ENCODE results near the gene METTL26.

METTL26 gene

DNA sequence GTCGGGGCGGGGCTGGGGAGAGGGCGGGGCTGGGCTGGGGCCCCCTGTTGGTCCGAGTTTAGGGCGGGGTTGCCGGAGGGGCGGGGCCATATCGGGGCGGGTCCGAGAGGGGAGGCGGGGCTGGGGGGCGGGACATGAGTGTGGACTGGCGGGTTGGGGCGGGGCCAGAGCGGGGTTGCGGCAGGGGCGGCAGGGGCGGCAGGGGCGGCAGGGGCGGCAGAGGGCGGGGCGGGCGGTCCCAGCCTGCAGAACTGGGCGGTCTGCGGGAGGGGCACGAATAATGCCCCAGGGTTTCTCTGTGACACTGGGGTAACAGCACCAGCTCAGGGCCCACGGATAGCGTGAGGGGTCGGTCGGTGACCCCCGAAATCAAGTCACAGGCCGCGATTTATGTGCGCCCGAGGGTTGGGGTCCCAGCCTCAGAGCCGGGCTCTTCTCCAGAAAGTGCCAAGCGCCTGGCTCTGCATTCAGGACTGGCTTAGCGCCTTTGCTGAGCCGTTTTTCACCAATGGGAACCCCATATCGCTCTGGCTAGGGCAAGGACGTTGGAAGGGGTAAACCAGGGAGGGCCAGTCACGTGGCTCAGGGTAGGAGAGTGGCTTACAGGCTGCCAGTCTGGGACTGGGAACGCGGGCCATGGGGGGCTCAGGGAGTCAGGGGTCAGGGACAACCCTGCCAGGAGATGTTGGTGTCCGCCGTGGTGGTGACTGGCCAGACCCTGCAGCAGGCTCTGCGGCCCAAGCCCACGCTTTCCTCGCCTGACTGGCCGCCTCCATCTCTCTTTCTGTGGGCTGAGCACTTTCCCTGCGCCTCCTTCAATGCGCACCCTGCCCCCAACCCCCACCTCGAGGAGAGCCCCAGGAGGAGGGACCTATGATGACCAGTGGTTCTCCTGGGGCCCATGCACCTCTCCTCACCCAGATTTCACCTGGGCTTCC is 1.2 kb upstream of the METTL26 start:
- DNase-seq = peak; percentile 90

DNA sequence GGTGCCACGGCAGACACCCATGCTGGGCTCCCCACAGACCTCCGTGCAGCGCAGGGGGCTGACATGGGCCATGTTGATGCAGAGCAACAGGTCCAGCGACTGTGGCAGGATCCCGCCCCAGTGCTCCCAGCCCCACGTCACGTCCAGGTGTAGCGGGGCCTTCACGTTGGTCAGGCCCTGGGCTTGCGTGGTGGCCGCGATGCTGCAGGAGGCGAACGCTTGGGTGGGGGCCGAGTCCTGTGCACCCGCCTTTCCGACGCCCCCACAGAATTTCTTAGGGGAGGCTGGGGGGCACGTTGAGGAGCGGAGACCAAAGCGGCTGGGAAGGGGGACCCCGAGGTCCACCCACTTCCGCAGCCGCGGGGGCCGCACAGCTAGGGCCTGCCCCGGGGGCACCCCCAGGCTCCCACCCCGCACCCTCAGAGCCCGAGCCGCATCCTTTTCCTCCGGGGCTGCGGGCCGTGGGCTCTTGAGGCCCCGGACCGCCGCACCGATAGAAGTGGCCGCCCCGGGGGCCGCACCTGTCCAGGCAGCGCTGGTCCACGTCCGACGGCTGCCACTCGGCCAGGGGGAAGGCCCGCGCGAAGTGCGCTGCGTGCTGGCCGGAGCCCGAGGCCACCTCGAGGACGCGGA is 416 bp downstream of the METTL26 start:
- no peak for DNase-seq

DNA sequence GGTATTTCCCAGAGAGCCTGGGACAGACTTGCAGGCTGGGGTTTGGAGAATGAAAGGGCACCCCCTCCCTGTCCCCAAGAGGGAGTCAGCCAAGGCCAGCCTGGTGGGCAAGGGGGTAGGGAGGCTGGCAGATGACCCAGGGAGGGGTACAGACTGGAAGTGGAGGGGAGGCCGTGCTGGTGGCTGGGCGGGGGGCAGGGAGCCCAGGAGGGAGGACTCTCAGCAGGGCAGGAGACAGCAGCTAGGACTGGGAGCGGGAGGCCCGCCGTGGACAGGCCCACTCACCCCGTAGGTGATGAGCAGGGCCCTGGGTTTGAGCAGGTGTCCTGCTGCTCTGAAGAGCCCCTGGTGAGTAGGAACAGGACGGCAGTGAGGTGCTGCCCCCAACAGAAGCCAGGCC is 1.1 kb downstream of the METTL26 start:
- no peak for DNase-seq

DNA sequence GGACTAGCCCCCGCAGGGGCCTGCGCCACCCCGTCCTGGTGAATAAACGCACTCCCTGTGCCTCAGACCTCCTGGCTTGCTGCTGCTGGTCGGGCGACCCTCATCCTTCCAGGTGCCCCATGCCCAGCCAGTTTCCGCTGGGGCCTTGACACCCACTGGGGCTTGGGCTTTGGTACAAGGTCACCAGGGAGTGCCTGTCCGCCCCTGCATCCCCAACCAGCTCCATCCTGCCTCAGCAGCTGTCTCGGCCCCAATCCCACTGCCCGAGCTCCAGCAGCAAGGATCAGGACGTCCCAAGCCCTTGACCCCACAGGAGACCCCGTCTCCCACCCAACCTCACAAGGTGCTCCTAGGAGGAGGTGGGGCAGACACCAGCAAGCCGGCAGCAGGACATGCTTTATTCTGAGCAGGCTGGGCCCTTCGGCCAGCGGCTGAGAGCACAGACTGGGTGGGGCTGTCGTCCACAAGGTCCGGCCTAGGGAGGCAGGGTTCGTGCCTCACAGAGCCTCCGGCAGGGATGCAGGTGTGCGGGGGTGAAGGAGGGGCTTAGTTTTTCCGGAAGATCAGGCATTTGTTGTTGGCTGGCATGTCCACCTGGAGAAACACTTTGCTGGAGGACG is 1.9 kb downstream of the METTL26 start:
- no peak for DNase-seq

DNA sequence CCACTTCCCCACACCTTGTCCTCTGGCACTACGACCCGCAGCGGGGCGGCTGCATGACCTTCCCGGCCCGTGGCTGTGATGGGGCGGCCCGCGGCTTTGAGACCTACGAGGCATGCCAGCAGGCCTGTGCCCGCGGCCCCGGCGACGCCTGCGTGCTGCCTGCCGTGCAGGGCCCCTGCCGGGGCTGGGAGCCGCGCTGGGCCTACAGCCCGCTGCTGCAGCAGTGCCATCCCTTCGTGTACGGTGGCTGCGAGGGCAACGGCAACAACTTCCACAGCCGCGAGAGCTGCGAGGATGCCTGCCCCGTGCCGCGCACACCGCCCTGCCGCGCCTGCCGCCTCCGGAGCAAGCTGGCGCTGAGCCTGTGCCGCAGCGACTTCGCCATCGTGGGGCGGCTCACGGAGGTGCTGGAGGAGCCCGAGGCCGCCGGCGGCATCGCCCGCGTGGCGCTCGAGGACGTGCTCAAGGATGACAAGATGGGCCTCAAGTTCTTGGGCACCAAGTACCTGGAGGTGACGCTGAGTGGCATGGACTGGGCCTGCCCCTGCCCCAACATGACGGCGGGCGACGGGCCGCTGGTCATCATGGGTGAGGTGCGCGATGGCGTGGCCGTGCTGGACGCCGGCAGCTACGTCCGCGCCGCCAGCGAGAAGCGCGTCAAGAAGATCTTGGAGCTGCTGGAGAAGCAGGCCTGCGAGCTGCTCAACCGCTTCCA is 2.6 kb downstream of the METTL26 start:
- no peak for DNase-seq

DNA sequence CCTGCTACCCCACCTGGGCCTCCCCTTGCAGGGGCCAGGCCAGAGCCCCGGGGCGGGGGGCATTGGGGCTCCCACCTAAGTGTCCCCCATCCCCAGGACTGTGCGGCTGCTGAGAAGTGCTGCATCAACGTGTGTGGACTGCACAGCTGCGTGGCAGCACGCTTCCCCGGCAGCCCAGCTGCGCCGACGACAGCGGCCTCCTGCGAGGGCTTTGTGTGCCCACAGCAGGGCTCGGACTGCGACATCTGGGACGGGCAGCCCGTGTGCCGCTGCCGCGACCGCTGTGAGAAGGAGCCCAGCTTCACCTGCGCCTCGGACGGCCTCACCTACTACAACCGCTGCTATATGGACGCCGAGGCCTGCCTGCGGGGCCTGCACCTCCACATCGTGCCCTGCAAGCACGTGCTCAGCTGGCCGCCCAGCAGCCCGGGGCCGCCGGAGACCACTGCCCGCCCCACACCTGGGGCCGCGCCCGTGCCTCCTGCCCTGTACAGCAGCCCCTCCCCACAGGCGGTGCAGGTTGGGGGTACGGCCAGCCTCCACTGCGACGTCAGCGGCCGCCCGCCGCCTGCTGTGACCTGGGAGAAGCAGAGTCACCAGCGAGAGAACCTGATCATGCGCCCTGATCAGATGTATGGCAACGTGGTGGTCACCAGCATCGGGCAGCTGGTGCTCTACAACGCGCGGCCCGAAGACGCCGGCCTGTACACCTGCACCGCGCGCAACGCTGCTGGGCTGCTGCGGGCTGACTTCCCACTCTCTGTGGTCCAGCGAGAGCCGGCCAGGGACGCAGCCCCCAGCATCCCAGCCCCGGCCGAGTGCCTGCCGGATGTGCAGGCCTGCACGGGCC is 3.4 kb downstream of the METTL26 start:
- no peak for DNase-seq

DNA sequence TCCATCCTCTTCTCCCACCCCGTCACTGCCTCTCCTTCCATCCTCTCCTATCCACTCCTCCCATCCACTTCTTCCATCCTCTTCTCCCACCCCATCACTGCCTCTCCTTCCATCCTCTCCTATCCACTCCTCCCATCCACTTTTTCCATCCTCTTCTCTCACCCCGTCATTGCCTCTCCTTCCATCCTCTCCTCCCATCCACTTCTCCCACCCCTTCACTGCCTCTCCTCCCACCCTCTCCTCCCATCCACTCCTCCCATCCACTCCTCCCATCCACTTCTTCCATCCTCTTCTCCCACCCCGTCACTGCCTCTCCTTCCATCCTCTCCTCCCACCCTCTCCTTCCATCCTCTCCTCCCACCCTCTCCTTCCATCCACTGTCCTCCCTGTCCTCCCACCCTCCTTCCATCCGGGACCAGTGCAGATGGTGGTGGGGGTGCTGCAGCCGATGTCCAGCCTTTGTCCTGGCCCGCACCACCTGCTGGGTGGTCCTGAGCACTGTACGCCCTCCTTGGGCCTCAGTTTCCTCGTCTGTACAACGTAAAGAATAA is 4.2 kb downstream of the METTL26 start:
- DNase-seq = no peak

DNA sequence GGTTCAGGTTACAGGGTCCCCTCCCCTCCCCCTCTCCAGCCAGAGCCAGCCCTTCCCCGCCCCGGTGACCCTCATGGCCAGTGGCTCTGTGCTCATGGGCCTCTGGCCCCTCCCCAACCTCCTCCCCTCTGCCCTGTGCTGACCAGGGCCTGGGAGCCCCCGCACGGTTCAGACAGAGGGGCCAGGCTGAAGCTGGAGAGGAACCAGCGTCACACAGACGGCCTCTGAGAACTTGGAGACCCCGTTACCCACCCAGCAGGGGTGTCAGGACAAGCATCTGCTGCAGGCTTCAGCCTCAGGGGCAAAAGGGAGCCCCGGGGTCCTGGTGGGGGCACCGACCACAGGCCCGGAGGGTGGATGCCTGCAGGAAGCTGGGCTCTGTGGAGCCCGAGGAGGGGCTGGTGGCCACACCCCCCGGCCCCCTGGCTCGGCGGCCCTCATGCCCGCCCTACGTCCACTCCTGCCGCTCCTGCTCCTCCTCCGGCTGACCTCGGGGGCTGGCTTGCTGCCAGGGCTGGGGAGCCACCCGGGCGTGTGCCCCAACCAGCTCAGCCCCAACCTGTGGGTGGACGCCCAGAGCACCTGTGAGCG is 5.2 kb downstream of the METTL26 start, which contains the start of gene WFIKKN1:
TSS of gene WFIKKN1 (plus strand) at position 171 of the 591 bp plus-strand sequence. CDS start at position 440, 269 bp downstream.
- DNase-seq = no peak

DNA sequence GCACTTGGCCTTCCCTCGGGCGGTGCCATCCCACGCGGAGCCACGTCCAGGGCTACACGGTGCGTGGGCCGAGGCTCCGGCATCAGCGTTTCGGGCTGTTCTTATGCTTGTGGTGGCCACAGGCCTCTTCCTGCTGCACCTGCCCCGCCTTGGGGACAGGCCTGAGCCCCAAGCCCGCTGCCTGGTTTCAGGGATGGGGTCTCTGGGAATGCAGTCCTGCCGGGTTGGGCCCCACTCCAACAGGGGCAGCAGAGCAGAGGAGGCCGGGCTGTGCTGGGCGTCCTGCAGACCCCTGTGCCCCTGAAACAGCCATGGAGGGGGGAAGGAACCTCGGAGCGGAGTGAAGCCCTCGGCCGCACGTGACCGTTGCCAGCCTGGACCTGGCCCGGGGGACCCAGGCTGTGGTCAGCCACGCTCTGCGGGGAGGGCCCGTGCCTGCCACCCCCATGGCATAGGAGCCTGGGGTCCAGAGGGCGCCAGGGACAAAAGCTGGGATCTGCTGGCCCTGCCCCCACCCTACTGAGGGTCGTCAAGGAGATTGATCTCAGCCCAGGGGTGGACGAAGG is 5.8 kb downstream of the METTL26 start:
- no peak for DNase-seq

DNA sequence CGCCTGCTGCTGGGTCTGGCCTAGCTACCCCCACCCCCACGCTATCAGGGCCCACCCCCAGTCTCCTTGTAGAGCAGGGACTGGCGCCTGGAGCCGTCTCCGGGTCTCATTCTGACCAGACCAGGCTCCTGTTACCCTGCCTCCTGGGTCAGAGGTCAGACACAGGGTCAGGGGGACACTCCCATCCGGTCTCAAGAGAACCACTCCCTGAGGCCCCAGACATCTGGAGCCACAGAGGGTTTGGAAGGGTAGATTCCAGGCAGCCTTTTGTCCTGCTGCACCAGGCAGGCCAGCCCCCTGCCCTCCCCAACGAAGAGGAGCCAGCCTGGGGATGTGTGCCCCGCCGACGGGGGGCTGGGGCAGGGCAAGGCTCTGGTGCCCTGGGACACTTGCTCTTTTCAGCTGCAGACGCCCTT is 6.3 kb downstream of the METTL26 start:
- DNase-seq = no peak

DNA sequence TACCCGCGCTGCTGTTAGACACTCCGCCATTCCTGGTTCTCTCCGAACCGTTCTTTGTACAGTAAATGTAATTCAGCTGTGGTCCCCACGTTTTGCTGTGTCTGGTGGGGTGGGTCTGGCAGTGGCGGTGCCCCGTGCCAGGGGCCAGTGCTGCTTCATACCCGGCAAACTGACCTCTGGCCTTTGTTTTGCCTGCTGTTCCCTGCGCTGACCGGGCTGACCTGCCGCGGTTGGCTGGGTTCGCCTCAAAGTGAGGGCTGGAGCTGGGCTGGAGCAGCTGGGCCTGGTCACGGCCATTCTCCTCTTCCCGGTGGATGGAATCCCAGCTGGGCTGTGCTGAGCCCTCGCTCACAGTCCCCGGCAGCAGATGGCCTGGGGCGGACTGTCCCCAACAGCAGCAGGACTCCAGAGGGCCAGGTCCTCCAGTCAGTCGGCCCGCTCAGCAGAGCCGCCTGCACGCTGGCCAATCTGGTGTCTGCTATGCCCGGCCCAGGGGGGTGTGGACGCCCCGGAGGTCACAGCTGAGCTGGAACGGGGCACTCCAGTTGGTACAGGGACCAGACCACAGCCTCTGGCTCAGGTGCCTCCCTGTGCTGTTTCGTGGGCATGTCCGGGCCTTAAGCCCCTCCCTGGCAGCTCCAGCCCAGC is 6.8 kb downstream of the METTL26 start:
- no peak for DNase-seq

DNA sequence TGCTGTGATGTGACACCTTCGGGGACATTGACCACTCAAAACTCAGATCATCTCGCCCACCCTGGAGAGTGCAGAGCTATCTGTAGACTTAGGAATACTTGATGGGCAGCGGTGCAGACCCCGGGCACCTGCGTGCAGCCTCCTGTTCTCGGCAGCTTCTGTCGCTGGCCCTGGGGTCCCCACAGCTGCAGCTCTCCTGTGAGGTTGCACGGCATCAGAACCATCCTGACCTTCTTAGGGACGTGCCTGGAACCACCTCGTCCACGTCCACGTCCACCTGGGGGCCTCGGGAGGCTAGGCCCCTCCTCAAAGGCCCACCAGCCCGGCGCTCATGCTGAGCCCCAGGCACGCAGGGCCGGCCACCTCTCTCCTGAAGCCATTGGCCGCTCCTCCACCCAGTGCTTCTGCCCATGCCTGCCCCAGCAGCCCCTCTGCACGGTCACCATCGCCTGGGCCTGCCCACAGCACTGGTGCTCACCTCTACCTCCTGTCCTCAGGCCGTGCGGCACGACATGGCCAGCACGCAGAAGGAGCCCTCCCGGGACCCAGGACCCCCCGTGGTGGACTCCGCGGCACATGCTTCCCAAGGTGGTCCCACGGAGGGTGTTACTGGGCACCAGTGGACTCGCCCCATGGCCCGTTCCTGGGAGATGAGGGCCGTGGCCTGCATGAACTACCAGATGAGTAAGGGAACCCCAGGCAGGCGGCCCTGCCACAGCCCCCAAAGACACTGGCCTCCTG is 7.6 kb downstream of the METTL26 start:
- no peak for DNase-seq

DNA sequence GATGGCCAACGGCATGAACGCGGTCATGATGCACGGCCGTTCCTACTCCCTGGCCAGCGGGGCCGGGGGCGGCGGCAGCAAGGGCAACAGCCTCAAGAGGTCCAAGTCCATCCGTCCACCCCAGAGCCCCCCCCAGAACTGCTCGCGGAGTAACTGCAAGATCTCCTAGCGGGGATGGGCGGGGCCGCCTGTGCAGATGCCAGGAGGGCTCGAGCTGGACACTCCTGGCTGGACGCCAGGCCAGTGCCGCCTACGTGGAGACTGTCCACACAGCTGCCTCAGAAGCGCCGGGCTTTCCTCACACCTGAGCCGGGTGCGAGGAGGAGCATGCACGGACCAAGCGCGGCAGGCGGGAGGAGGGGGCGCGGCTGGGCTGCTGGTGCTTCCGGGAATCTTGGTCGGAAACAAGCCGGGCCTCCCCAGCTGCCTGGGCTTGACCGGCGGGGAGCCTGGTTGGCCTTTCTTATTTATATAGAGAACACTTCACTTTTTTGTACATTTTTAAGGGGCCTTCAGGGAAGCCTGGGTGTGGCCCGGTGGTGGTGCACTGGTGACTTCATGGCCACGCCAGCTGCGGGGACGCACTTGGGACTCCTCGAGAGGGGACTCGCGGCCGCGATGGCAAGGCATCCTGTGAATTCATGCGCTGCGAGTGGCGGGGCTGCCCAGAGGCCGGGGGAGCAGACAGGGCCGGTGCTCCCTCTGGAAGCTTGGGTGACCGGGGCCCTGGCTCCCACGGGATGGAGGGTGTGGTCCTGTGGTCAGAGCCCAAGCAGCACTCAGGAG is 8.5 kb downstream of the METTL26 start:
- no peak for DNase-seq

DNA sequence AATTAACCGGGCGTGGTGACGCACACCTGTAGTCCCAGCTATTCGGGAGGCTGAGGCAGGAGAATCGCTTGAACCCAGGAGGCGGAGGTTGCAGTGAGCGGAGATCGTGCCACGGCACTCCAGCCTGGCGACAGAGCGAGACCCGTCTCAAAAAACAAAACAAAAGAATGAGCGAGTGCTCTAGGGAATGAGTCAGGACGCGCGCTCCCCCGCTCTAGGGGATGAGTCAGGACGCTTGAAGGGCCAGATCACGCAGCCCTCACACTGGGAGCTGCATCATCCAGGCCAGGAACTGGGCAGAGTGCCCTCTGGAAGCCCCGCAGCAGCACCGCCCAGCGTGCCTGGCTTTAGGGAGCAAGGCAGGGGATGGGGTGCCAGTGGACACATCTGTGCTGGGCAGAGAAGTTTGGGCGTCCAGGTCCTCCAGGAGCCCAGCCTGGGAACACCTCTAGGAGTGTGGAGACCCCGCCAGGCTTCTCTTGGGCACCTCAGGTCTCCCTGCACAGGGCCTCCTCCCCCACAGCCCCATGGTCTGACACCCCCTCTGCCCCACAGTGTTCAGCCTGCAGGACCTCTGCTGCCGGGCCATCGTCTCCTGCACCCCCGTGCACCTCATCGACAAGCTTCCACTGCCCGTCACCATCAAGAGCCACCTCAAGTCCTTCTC is 9.2 kb downstream of the METTL26 start:
- DNase-seq = no peak

DNA sequence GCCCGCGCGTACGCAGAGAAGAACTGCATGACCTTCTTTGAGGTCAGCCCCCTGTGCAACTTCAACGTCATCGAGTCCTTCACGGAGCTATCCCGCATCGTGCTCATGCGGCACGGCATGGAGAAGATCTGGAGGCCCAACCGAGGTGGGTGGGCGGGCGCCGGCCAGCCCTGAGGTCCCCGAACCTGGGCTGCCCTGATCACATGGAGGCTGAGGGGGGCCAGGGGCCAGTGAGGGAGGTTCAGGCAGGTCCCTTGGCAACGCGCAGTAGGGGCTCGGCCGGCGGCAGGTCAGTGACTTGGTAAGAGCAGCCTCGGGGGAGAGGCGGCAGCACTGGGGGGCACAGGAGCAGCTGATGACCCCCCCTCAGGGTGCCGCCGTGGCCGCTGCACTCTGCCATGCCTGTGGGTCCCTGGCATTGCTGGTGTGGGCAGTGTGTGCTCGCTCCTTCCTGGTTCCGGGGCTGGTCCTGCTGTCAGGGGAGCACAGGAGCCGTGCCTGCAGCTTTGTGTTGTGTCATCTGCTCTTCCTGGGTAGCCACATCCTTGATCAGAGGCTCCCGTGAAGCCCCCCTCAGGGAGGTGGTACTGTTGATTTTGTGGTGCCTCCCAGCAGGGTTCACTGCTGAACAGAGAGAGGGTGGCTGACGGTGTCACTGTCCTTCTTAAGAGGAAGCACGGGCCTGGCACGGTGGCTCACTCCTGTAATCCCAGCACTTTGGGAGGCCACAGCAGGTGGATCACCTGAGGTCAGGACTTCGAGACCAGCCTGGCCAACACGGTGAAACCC is 9.9 kb downstream of the METTL26 start:
- DNase-seq = no peak

DNA sequence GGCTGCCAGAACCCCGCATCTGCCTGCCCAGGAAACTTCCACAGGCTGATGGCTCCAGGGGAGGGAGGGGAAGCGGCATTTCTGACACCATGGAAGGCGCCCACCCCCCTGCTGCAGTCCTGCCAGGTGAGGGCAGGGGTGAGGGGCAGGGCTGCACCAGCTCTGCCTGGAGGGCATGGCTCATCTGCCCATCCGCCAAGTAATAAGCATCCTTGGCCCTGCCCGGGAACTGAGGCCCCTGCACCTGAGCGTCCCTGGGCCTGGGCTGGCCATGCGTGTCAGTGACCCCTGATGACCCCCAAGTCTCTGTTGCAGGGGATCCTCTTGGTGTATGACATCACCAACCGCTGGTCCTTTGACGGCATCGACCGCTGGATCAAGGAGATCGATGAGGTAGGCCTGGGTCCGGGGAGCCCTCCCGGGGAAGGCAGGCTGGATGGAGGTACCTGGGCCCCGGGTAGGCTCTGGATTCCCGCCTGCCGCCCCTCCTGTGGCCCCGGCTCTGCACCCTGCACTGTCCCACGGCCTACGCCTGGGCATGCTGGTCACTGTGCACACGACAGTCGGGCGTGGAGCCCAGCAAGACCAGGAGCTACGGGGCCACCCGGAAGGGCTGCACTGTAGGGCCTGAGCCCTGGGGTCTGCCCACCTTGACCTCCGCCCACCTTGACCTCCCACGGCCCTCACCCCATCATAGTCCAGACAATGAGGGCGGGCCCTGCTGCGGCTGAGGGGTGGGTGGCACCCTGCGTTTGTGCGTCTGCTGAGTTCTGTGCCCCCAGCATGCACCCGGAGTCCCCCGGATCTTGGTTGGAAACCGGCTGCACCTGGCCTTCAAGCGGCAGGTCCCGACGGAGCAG is 10.8 kb downstream of the METTL26 start:
- DNase-seq = no peak
